Measurements from ENCODE around the gene BRD1. TPM values are rescaled to one million over a fixed set of nuclear protein-coding genes. Genes with fewer than 3 reads are reported as not detected.

Gene BRD1
- total and polyA plus RNA-seq, 7 experiments from 2014 or later, result 2.8 to 130 (median 84.5) TPM

- no peaks in the 10 kb centered on the region for H3K27me3 Mint-ChIP-seq
- H3K36me3 ChIP-seq (ENCODE audit: control insufficient read depth in 2 of 3, insufficient read depth in 3 of 3, low read length in 3 of 3), result peaks cover 11 to 81% (median 12%) of the 10 kb centered on the region in 3 experiments
- no peaks in the 10 kb centered on the region for H3K9me3 ChIP-seq (ENCODE audit: control insufficient read depth in 2 of 3, low read length in 3 of 3)
- POLR2A ChIA-PET, result interaction anchor here (1.0 to 1.4 kb wide), 2 partner anchors 11 to 14 kb away, joined by 3 to 4 read pairs; no protein-coding TSS in a partner anchor
- peaks cover 13 to 48% (median 32%) of the 10 kb centered on the region in 7 donors for H3K4me1 Mint-ChIP-seq
- peak overlapping the region in 5 of 9 donors; percentile 32 to 84 (median 67) for H3K27ac Mint-ChIP-seq
- peak overlapping the region in 2 of 10 donors; percentile 25 to 46 for H3K4me3 Mint-ChIP-seq
- H3K36me3 Mint-ChIP-seq, result peaks cover 0 to 38% (median 6%) of the 10 kb centered on the region in 5 donors
- peaks cover 6 to 11% of the 10 kb centered on the region in 2 donors for H3K4me1 ChIP-seq (ENCODE audit: control insufficient read depth in 2 of 2, insufficient read depth in 2 of 2, low read length in 2 of 2)
- H3K27ac ChIP-seq (ENCODE audit: low read depth, low read length), result no peak overlapping the region
- intact Hi-C loops (cut with micrococcal nuclease), result no loop called here
- H3K9me3 Mint-ChIP-seq, result no peaks in the 10 kb centered on the region
- CTCF ChIA-PET, result no interaction called here
- ATAC-seq (no peak), DNase-seq (no peak)
- H3K4me3 ChIP-seq (ENCODE audit: low read length), result no peak overlapping the region
- H3K27me3 ChIP-seq (ENCODE audit: control insufficient read depth in 2 of 2, insufficient read depth in 2 of 2, low read length in 2 of 2), result no peaks in the 10 kb centered on the region
These were observed 27.1 kb downstream of the BRD1 start for GRCh38 chr22:49800408-49801238.

DNA sequence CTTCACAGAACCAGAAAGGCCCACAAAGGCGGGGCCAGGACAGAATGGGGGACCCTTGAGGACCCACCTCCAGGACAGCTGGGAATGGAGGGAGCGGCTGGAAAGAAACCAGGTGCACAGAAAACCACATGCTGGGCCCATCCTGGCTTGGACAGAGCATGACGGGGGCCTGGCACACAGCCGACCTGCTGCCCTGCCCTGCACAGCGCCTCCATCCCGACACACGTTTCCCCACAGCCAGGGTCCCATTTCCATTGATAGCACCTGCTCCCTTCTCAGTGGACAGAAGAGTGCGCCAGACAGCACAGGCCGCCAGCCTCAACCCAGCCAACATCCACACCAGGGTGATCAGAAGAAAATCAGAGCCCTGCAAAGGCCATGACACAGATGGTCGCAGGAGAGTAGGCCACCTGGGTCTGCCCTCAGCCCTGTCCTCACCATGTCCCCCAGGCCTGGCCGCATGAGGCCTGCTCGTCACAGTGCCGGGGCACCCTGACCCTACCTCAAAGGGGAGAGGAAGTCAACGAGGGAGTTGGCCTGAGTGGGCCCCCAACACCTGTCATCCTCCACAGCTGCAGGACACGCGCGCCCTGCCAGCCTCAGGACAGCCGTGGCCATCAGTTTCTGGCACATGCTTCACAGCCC is 28.1 kb downstream of the BRD1 start:
- Mint-ChIP-seq H3K4me1 (peaks cover 17 to 49% (median 37%) of the 10 kb centered on the region in 7 donors), H3K4me3 (no peak overlapping the region), H3K36me3 (peaks cover 0 to 40% (median 9%) of the 10 kb centered on the region in 5 donors), H3K9me3 (no peaks in the 10 kb centered on the region), H3K27ac (peak overlapping the region in 3 of 9 donors; percentile 42 to 84 (median 67)), H3K27me3 (no peaks in the 10 kb centered on the region)
- ChIA-PET CTCF (no interaction called here), POLR2A (interaction anchor here (1.4 kb wide), 1 partner anchor 10 kb away, joined by 4 read pairs; no protein-coding TSS in a partner anchor)
- peak; percentile 19 for ATAC-seq
- Histone ChIP-seq H3K36me3 (ENCODE audit: control insufficient read depth in 2 of 3, insufficient read depth in 3 of 3, low read length in 3 of 3) (peaks cover 12 to 92% (median 14%) of the 10 kb centered on the region in 3 experiments), H3K9me3 (ENCODE audit: control insufficient read depth in 2 of 3, low read length in 3 of 3) (no peaks in the 10 kb centered on the region), H3K4me1 (ENCODE audit: control insufficient read depth in 2 of 2, insufficient read depth in 2 of 2, low read length in 2 of 2) (peaks cover 6 to 8% of the 10 kb centered on the region in 2 donors), H3K27ac (ENCODE audit: low read depth, low read length) (no peak overlapping the region), H3K4me3 (ENCODE audit: low read length) (no peak overlapping the region), H3K27me3 (ENCODE audit: control insufficient read depth in 2 of 2, insufficient read depth in 2 of 2, low read length in 2 of 2) (no peaks in the 10 kb centered on the region)
- no peak for DNase-seq
- intact Hi-C loops (cut with micrococcal nuclease), result no loop called here

DNA sequence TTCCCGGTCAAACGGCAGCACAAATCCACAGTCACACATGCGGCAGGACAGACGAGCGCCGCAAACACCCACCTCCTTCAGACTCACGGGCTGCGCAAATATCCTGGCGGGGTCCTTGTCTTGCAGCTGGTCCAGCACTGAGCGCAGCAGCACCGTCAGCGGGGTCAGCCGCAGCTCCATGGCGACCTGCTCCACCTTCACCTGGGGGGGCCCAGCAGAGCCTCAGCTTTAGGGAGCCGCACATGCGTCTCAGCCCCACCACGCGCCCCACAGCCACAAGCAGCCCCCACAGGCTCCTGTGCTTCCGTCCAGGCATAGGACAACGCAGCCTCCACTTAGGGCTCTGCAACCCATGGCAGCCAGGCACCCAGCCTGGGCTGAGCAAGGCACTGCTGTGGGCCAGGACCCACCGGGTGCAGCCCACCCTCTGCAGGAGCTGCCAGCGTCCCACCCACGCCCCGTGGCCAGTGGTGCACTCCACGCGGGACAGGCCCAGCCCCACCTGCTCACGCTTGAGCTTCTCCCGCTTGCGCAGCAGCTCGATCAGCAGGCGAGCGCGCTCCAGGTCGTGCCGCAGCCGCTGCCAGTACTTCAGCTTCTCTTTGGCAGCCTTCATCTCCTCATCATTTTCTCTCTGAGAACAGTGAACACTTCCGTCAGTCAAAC is 29.1 kb downstream of the BRD1 start:
- intact Hi-C loops (cut with micrococcal nuclease), result no loop called here
- Histone ChIP-seq H3K27ac (ENCODE audit: low read depth, low read length) (no peak overlapping the region), H3K27me3 (ENCODE audit: control insufficient read depth in 2 of 2, insufficient read depth in 2 of 2, low read length in 2 of 2) (no peaks in the 10 kb centered on the region), H3K36me3 (ENCODE audit: control insufficient read depth in 2 of 3, insufficient read depth in 3 of 3, low read length in 3 of 3) (peaks cover 12 to 95% (median 18%) of the 10 kb centered on the region in 3 experiments), H3K4me1 (ENCODE audit: control insufficient read depth in 2 of 2, insufficient read depth in 2 of 2, low read length in 2 of 2) (peaks cover 6 to 8% of the 10 kb centered on the region in 2 donors), H3K4me3 (ENCODE audit: low read length) (no peak overlapping the region), H3K9me3 (ENCODE audit: control insufficient read depth in 2 of 3, low read length in 3 of 3) (no peaks in the 10 kb centered on the region)
- H3K4me3 Mint-ChIP-seq, result no peak overlapping the region
- CTCF ChIA-PET, result interaction anchor here (1.2 kb wide), 1 partner anchor 232 kb away, joined by 3 read pairs; no protein-coding TSS in a partner anchor
- H3K27me3 Mint-ChIP-seq, result no peaks in the 10 kb centered on the region
- H3K27ac Mint-ChIP-seq, result peak overlapping the region in 3 of 9 donors; percentile 26 to 86 (median 60)
- no peaks in the 10 kb centered on the region for H3K9me3 Mint-ChIP-seq
- H3K36me3 Mint-ChIP-seq, result peaks cover 0 to 33% (median 9%) of the 10 kb centered on the region in 5 donors
- DNase-seq (no peak), ATAC-seq (no peak)
- POLR2A ChIA-PET, result no interaction called here
- peaks cover 14 to 43% (median 32%) of the 10 kb centered on the region in 7 donors for H3K4me1 Mint-ChIP-seq

- Histone ChIP-seq H3K36me3 (ENCODE audit: control insufficient read depth in 2 of 3, insufficient read depth in 3 of 3, low read length in 3 of 3) (peaks cover 9 to 95% (median 24%) of the 10 kb centered on the region in 3 experiments), H3K4me3 (ENCODE audit: low read length) (no peak overlapping the region), H3K27me3 (ENCODE audit: control insufficient read depth in 2 of 2, insufficient read depth in 2 of 2, low read length in 2 of 2) (no peaks in the 10 kb centered on the region), H3K9me3 (ENCODE audit: control insufficient read depth in 2 of 3, low read length in 3 of 3) (no peaks in the 10 kb centered on the region), H3K4me1 (ENCODE audit: control insufficient read depth in 2 of 2, insufficient read depth in 2 of 2, low read length in 2 of 2) (peaks cover 1 to 8% of the 10 kb centered on the region in 2 donors), H3K27ac (ENCODE audit: low read depth, low read length) (no peak overlapping the region)
- DNase-seq, result no peak
- intact Hi-C loops (cut with micrococcal nuclease), result no loop called here
- ATAC-seq, result no peak
- Mint-ChIP-seq H3K9me3 (peaks cover 0 to 2% (median 0%) of the 10 kb centered on the region in 11 donors), H3K4me3 (no peak overlapping the region), H3K27ac (no peak overlapping the region), H3K27me3 (no peaks in the 10 kb centered on the region), H3K4me1 (peaks cover 20 to 40% (median 34%) of the 10 kb centered on the region in 7 donors), H3K36me3 (peaks cover 6 to 38% (median 13%) of the 10 kb centered on the region in 5 donors)
- CTCF ChIA-PET, result interaction anchor here (1.2 kb wide), 1 partner anchor 233 kb away, joined by 3 read pairs; no protein-coding TSS in a partner anchor
- POLR2A ChIA-PET, result no interaction called here
These were observed 30.0 kb downstream of the BRD1 start for GRCh38 chr22:49797706-49798105.

GRCh38 chr22:49796596-49797270 is 30.9 kb downstream of the BRD1 start:
- ChIA-PET POLR2A (no interaction called here), CTCF (no interaction called here)
- no peak overlapping the region for H3K4me3 Mint-ChIP-seq
- H3K4me1 ChIP-seq (ENCODE audit: control insufficient read depth in 2 of 2, insufficient read depth in 2 of 2, low read length in 2 of 2), result peaks cover 0 to 8% of the 10 kb centered on the region in 2 donors
- no peak for ATAC-seq
- intact Hi-C loops (cut with micrococcal nuclease), result no loop called here
- no peak for DNase-seq
- H3K36me3 ChIP-seq (ENCODE audit: control insufficient read depth in 2 of 3, insufficient read depth in 3 of 3, low read length in 3 of 3), result peaks cover 8 to 99% (median 24%) of the 10 kb centered on the region in 3 experiments
- H3K9me3 Mint-ChIP-seq, result peaks cover 0 to 2% (median 0%) of the 10 kb centered on the region in 11 donors
- H3K36me3 Mint-ChIP-seq, result peaks cover 6 to 45% (median 16%) of the 10 kb centered on the region in 5 donors
- no peaks in the 10 kb centered on the region for H3K9me3 ChIP-seq (ENCODE audit: control insufficient read depth in 2 of 3, low read length in 3 of 3)
- no peaks in the 10 kb centered on the region for H3K27me3 Mint-ChIP-seq
- H3K27me3 ChIP-seq (ENCODE audit: control insufficient read depth in 2 of 2, insufficient read depth in 2 of 2, low read length in 2 of 2), result no peaks in the 10 kb centered on the region
- H3K4me3 ChIP-seq (ENCODE audit: low read length), result no peak overlapping the region
- H3K27ac ChIP-seq (ENCODE audit: low read depth, low read length), result no peak overlapping the region
- peak overlapping the region in 1 of 9 donors; percentile 69 for H3K27ac Mint-ChIP-seq
- H3K4me1 Mint-ChIP-seq, result peaks cover 17 to 44% (median 33%) of the 10 kb centered on the region in 7 donors

DNA sequence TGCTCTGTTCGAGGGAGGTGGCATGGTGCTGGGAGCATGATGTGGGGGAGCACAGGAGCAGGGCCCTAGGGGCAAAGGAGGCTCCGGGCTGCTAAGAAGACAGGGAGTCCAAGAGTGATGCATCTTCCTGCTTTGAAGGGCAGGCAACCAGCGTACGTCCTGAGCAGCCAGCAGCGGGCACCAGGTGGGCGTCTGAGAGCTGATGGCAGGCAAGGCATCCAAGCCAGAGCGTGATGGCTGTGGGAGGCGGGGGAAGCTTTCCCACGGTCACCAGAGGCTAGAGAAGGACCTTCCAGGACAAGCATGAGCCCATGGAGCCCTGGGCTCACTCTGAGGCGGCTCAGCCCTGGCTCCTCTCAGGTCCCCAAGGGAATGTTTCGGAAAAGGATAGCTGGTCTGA is 32.2 kb downstream of the BRD1 start:
- H3K36me3 ChIP-seq (ENCODE audit: control insufficient read depth in 2 of 3, insufficient read depth in 3 of 3, low read length in 3 of 3), result peaks cover 8 to 96% (median 24%) of the 10 kb centered on the region in 3 experiments
- CTCF ChIA-PET, result no interaction called here
- Mint-ChIP-seq H3K36me3 (peaks cover 9 to 52% (median 16%) of the 10 kb centered on the region in 5 donors), H3K4me3 (peak overlapping the region in 1 of 10 donors; percentile 19), H3K9me3 (peaks cover 0 to 4% (median 0%) of the 10 kb centered on the region in 11 donors), H3K27ac (peak overlapping the region in 8 of 9 donors; percentile 10 to 80 (median 72)), H3K4me1 (peaks cover 16 to 46% (median 36%) of the 10 kb centered on the region in 7 donors), H3K27me3 (no peaks in the 10 kb centered on the region)
- ATAC-seq (no peak), DNase-seq (no peak)
- no peaks in the 10 kb centered on the region for H3K27me3 ChIP-seq (ENCODE audit: control insufficient read depth in 2 of 2, insufficient read depth in 2 of 2, low read length in 2 of 2)
- H3K9me3 ChIP-seq (ENCODE audit: control insufficient read depth in 2 of 3, low read length in 3 of 3), result no peaks in the 10 kb centered on the region
- H3K4me3 ChIP-seq (ENCODE audit: low read length), result no peak overlapping the region
- peaks cover 0 to 3% of the 10 kb centered on the region in 2 donors for H3K4me1 ChIP-seq (ENCODE audit: control insufficient read depth in 2 of 2, insufficient read depth in 2 of 2, low read length in 2 of 2)
- no peak overlapping the region for H3K27ac ChIP-seq (ENCODE audit: low read depth, low read length)
- POLR2A ChIA-PET, result interaction anchor here (0.7 kb wide), 1 partner anchor 46 kb away, joined by 4 read pairs; no protein-coding TSS in a partner anchor
- intact Hi-C loops (cut with micrococcal nuclease), result no loop called here
